SKM-1 (cell line): Measurements from ENCODE around the gene SEC22B.
A peak's percentile ranks its signal among the peaks of the same experiment; 100 is the strongest.
"Not testable (repeated sequence)": the region's sequence is repeated elsewhere in the genome, so short reads cannot be mapped to it uniquely, and the experiment has no call there.

Experiments used
- DNase-seq: peaks from one replicate; lab custom pipeline; 2025; ENCODE audit not compliant: unreplicated experiment; lab: John Stamatoyannopoulos, UW

Gene SEC22B

DNA sequence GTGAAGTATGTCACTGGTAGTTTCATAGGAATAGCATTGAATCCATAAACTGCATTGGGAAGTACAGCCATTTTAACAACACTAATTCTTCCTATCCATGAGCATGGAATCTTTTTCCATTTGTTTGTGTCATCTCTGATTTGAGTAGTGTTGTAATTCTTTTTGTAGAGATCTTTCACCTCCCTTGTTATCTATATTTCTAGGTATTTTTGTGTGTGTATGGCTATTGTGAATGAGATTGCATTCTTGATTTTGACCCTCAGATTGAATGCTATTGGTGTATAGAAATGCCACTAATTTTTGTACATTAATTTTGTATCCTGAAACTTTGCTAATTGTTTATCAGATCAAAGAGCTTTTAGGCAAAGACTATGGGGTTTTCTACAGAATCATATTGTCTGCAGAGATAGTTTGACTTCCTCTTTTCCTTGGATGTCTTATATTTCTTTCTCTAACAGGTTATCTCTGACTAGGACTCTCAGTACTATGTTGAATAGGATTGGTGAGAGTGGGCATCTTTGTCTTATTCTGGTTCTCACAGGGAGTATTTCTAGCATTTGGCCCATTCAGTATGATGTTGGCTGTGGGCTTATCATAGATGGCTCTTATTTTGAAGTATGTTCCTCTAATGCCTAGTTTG lies 26.8 kb downstream of the SEC22B start:
- not testable (repeated sequence) for DNase-seq

DNA sequence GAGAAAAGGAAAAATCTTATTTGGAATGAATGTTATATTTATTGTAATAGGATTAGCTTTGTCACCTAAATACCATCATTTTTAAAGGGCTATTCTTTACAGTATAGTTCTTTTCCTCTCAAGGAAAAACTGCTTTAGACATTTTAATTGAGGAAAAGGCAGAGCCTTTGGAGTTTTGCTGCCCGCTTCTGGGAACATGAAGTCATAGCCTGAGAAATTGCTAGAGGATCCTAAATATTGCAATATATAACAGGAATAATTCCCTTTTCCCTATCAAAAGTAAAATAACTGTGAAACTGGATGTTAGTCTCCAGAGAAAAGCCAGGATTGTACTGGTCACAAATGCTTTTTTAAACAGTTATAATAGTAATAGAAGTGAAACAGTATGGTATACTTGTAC lies 30.5 kb downstream of the SEC22B start:
- DNase-seq = not testable (repeated sequence)

DNA sequence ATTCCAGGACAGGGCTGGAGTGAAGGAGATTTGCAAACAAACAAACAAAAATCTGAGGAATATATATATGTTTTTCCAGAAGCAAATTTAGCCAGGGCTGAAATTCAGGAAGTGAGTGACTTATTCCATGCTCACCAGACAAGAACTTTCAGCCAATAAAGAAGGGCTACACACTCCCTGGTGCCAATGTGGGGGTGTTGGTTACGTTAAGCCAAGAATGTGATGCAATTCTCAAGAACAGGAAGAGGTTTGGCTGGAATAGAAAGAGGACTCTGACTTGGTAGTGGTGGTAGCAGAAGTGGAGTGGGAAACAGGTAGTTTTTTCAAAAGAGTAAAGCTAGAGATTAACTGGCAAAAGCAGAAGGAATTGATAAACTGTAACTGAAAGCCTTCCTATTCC lies 31.7 kb downstream of the SEC22B start:
- DNase-seq = not testable (repeated sequence)

DNA sequence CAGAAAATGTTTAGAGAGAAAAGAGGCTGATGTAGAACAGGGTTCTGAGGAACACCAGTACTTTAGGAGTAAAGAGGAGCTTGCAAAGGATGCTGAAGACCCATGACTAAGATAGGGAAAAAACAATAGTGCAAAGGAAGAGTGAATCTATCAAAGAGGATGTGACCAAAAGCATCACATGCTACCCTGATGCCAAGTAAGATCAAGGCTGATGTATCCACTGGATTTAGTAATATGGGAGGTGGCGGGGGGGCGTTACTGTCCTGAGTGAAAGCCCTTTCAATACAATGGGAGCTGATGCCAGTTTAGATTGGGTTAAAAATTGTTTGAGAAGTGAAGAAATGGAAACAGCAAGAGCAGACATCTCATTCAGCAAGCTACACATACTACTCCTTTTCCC lies 32.2 kb downstream of the SEC22B start:
- DNase-seq = not testable (repeated sequence)

DNA sequence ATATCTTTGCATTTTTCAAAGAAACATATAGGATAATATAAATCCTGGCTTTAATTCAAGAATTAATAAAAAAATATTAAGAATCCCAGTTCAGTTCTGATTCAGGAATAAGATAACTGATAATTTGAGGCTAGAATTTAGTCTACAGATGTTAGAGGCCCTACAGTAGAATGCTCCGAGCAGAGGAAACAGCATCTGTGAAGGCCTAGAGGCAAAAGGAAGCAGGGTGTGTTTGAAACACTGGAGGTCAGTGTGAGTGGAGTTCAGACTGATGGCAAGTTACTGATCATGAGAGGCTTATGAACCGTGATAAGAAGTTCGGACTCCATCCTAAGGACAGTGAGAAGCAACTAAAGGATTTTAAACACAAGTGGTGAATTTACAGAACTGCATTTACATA lies 33.0 kb downstream of the SEC22B start:
- DNase-seq = not testable (repeated sequence)

DNA sequence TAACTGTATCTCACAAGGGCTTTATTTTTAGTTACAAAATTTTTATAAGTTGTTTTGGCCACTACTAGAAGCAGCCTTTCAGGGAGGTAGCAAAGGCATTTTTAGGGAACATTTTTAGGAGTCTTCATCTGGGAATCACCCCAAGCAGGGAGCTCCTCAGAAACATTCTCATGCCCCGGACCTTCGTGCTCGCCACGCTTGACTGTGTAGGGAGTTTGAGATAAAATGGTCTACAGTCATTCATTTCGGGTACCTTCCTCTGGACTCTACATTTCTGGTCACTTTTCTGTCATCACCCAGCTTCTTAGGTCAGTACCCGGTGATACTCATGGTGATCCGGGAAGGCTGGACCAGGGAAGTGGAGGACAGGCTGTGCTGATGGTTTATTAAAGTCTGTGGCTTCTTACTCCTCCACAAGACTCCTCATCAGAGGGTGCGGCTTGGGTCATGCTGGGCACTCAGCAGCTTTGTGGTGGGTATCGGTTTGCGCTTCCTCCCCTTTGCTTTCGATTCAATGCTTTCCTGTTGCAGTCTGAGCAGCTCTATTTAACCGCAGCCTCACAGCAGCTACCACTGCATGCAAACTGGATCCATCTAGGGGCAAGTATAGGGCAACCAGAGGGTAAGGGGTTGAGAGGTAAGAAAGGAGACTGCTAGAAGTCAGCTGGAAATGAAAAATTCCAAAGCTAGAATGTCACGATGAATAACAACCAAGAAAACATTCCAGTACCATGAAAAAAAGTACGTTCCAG lies 33.6 kb downstream of the SEC22B start:
- not testable (repeated sequence) for DNase-seq

DNA sequence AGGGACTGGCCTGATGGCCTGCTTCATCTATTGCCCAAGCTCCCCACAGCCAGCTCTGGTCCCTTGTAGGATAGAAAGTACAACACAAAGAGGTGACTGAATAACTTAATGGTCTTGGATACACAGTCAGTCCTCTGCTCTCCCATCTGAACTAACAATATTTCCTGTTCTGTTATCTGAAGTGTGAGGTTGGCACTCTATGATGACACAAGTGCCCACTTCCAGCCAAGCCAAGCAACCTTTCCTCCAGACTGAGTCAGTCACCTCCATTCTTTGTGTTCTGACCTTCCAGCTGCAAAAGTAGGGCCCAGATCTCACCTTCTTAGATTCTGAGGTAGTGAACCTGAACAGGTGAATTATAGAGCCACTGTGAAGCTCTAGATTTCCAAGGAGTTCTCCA lies 34.5 kb downstream of the SEC22B start:
- DNase-seq = not testable (repeated sequence)

DNA sequence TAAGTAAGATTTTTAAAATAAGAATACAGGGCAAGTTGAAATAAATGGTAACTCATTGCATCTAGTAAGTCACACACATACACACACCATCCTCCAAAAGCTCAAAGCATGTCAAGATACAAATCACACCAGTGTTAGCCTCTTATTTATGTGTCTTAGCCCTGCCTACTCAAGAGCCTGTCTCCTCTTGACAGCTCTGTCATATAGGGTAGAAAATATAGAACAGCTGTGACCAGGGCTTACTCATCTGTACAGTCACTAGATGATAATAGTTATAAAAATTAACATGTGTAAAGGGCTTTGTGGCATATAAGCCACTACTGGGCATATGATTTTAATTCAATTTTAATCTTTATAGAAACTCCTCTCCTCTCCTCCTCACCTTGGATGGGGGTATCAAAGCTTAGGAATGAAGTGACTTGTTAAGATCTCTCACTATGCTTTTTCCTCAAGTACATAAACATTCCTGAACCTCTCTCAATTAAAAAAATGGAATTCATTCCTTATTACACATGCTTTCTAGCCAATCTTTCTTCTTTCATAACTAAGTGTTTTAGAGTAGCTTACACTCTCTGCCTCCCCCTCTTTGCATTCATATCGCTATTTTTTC lies 35.6 kb downstream of the SEC22B start:
- DNase-seq = not testable (repeated sequence)

DNA sequence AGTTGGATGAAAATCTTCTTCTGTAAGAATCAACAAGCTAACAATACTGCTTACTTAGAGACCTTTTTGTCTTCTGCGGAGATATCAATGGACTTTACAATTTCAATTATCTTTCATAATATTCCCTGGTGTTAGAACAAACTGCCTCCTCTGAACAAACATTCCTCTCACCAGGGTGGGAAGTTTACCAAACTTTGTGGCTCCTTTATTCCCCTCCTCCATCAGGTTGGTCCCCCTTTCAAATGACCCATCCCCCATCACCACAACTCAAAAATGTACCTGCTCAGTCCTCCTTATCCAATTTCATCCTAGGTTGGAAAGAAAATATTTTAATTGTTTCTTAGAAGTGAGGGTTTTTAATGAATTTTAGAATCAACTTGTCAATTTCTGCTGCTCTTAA lies 40.2 kb downstream of the SEC22B start:
- not testable (repeated sequence) for DNase-seq

DNA sequence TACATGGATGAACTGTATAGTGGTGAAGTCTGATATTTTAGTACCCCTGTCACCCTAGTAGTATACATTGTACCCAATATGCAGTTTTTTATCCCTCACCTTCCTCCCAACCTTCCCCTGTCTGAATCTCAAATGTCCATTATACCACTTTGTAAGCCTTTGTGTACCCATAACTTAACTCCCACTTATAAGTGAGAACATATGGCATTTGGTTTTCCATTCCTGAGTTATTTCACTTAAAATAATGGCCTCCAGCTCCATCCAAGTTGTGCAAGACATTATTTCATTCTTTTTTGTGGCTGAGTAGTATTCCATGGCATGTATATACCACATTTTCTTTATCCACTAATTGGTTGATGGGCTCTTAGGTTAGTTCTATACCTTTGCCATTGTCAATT lies 42.4 kb downstream of the SEC22B start:
- not testable (repeated sequence) for DNase-seq

DNA sequence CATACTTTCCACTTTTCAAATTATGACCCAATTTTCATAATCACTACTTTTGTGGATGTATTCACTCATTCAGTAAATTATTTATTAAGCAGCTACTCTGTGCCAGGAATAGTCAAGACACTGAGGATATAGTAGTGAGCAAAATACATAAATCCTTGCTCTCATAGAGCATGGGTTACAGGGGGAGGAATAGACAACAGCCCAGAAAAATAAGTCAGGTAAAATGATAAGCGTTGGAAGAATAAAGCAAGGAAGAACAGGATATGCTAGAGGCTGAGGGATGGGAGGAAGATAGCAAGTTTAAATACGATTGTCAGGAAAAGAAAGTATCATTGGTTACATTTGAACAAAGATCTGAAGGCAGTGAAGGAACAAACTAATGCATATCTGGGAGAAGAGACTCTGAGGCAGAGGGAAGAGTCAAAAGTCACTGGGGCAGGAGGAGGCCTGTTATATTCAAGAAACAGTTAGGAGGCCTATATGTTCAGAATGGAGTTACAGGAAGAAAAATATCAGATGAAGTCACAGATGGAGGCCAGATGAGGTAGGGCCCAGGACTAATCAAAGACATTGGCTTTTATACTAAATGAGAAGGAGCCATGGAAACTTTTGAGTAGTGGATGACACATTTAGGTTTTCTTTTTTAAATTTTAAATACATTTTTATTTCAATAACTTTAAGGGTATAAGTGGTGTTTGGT lies 42.9 kb downstream of the SEC22B start:
- no peak for DNase-seq

DNA sequence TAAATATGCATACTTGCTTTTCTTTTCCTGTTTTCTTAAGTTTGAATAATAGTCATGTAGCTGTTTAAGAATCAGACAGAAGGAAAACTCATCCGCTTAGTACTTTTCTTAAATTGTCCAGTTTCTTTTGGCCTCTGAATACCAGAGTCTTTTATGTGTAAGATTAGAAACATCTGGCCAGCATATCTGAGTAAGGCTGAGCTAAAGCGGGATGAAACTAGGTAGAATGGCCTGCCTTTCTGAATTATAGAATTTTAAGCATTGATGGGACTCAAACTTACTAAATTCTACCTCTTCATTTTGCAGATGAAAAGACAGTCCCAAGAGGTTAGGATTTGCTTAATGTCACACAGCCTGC lies 43.9 kb downstream of the SEC22B start:
- DNase-seq = not testable (repeated sequence)

DNA sequence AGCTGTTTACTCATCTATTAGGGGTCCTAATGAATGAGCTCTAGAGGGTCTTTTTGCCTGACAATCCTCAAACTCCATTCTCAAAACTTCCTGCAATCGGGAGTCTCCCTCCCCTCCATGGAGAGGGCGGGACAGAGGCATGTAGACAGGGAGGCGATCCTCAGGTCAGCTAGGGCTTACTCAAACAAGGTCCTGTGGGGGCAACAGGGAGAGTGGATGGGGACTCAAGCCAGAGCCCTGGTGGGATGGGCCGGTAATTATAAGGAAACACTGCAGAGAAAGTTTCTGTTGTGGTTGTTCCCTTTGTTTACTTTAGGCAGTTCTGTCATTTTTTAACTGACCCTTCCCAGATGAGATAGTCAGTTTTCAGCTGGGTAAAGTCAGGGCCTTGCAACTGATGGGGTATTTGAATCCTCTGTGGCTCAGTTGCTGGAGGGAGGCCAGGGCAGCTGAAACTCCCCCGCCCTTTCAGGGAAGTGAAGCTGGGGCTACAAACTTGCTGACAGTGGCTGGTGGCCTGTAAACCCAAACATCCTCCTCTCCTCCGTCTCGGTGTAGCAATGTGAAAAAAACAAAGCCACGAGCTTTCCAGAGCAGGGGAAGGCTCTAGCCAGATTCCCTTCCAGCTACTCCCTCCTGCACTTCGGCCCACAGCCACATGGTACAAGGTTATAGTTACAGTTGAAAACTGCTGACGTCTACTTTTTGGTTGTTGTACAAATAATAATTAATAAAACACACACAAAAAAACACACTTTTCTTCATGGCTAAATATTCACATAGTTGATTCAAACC lies 44.5 kb downstream of the SEC22B start:
- not testable (repeated sequence) for DNase-seq

DNA sequence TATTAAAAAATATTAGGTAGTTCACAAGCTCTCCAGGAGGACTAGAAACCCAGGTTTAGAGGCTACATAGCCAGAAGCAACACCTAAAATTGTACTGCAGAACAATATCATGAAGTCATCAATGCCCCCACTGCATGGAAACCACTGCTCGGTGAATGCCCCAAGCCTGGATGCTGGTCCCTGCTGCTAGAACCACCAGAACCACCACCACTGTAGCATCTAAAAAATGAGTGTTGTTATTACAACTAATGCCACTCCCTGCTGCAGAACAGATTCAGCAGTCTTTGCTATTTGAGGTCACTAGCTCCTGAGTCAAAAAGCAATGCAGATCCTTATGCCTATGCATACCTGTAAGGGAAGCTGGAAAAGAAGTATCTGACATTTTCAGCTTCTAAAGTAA lies 48.4 kb downstream of the SEC22B start:
- DNase-seq = not testable (repeated sequence)

DNA sequence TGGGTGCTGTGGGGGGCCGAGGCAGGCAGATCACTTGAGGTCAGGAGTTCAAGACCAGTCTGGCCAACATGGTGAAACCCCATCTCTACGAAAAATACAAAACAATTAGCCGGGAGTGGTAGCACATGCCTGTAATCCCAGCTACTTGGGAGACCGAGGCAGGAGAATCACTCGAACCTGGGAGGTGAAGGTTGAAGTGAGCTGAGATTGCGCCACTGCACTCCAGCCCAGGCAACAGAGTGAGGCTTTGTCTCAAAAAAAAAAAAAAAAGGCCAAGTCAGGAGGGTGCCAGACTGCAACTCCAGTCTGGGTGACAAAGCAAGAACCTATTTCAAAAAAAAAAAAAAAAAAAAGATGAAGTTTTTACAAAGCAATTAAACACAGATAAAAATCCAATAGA lies 50.1 kb downstream of the SEC22B start:
- not testable (repeated sequence) for DNase-seq

DNA sequence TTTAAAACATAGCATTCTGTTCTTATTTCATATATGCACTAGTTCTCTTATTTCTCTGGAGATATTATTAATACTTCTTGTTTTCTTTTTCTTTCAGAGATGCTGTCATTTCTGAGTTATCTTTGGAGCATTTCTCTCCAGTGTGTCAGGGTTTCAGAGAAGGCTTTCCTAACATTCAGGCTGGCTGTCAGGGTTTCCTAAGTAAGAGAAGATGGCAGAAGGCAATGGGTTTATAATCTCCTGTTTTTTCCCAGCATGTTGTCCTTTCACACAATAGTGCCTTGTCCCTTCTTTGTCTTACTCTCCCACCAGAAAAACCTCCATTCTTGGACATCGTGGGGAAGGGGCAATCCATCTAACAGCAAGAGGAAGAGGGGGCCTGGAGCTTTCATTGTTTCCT lies 51.7 kb downstream of the SEC22B start:
- DNase-seq = not testable (repeated sequence)

DNA sequence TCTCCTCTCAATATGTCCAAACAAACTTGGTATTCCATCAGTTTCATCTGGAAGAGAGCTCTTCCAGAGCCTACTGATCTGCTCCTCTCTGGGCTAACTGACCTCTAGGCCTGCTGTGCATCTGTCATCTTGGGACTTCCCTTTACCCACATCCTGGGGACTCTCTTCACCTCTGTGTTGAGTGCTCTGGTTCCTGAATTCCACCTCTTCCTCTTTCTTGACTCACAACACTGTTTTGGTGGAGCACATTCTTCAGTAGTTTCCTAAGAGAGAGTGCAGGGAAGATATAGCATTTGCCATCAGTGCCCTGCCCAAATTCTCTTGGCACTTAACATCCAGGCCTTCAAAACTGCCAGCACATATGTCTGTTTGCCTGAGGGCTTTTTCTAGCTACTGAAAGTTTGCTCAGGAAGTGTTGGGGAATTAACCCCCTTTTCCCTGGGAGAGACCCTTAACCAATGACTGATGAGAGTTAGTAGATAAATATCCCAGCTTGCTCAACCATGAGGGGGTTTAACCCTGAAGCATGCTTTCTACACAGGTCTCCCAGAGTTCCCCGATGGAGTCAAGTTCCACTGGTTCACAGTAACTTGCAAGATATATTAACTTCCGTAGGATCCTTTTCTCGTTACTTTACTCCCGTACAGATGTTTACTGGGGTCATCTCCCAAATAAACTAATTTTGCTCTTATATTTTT lies 52.4 kb downstream of the SEC22B start:
- peak; percentile 37 for DNase-seq

DNA sequence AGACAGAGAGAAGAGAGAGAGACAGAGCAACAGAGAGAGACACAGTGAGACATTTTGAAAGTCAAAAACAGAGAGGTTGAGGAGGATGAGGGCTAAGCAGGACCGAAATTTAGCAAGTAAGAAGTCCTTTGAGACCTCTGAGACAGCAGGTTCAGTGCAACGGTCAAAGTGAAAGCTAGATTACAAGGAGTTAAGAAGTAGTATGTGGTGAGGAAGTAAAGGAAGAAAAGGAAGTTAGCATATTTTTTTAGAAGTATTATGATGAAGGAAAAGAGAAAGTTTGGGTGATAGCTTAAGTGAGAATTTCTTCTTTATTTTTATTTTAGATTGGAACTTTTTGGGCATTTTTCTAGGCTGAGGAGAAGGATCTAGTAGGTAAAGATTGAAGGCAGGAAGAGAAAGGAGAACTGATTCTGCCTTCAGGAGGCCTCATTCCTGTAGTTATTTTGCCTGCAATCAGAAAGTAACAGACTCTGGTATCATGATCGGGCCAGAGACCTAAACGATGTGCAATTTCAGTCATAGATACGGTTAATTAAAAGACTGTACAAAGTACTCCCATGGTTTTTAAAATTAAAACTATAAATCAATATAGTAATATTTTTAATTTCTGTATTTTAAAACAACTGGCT lies 53.9 kb downstream of the SEC22B start:
- DNase-seq = peak; percentile 61

DNA sequence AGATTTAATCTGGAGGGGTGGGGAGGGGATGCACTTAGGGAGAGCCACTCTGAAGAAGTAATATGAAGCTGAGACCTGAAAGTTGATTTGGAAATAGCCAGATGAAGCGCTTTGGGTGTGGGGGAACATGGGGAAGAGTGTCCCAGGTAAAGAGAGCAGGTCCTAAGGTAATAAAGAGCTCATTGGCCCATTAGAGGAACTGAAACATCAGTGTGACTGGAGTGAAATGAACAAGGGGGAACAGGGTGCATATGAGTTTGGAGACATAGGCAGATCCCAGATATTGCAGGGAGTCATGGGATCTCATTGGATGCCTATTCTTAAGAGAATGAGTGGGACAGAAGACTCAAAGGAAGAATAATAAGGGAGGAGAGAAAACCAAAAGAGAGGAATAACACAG lies 54.5 kb downstream of the SEC22B start:
- not testable (repeated sequence) for DNase-seq

DNA sequence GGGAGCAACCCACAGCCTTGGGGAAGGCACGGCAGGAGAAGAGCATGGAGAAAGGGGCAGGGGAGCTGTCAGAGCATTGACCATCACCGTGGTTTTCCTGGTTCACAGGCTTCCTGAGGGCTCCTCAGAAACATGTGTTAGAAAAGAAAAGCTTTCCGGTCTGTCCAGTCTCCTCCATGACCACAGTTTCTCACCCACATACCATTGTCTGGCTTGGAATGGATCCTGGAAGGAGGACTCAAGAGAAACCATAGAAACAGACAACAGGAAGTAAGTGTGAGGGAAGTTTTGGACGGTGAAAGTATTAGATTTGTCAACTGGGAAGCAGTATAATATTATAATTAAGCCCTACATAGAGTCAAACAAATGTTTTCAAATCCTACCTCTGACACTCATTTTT lies 55.8 kb downstream of the SEC22B start:
- DNase-seq = not testable (repeated sequence)
